ENCODE measurements around the gene NPDC1. TPM values are rescaled to one million over a fixed set of nuclear protein-coding genes. Genes with fewer than 3 reads are reported as not detected.
"Not testable (repeated sequence)": the region's sequence is repeated elsewhere in the genome, so short reads cannot be mapped to it uniquely, and the experiment has no call there.

Gene NPDC1
- total RNA-seq, 1 experiment from 2014 or later, result 17.4 TPM

- no peak for DNase-seq (ENCODE audit: low read depth)
Observed at GRCh38 chr9:137011907-137012675, 33.9 kb downstream of the NPDC1 start.

- DNase-seq (ENCODE audit: low read depth), result no peak
Observed at GRCh38 chr9:137011156-137011555, 34.8 kb downstream of the NPDC1 start.

- no peak for DNase-seq (ENCODE audit: low read depth)
Observed at GRCh38 chr9:137009938-137010732, 35.8 kb downstream of the NPDC1 start.

GRCh38 chr9:137009217-137009616, 36.8 kb downstream of the NPDC1 start:
- no peak for DNase-seq (ENCODE audit: low read depth)

GRCh38 chr9:137008312-137008711, 37.7 kb downstream of the NPDC1 start:
- DNase-seq (ENCODE audit: low read depth), result no peak

GRCh38 chr9:137007816-137008270, 38.1 kb downstream of the NPDC1 start:
- no peak for DNase-seq (ENCODE audit: low read depth)

GRCh38 chr9:137007108-137007815, 38.7 kb downstream of the NPDC1 start:
- DNase-seq (ENCODE audit: low read depth), result no peak

- DNase-seq (ENCODE audit: low read depth), result no peak
Observed at GRCh38 chr9:137006116-137007003, 39.6 kb downstream of the NPDC1 start.

GRCh38 chr9:137004285-137004684, 41.7 kb downstream of the NPDC1 start:
- not testable (repeated sequence) for DNase-seq (ENCODE audit: low read depth)

- DNase-seq (ENCODE audit: low read depth), result no peak
Observed at GRCh38 chr9:137002646-137003041, 43.3 kb downstream of the NPDC1 start.

- DNase-seq (ENCODE audit: low read depth), result no peak
Observed at GRCh38 chr9:137001857-137002645, 43.9 kb downstream of the NPDC1 start.

GRCh38 chr9:137000177-137000930, 45.6 kb downstream of the NPDC1 start:
- DNase-seq (ENCODE audit: low read depth), result no peak

GRCh38 chr9:136997830-136998234, 48.1 kb downstream of the NPDC1 start:
- DNase-seq (ENCODE audit: low read depth), result no peak

- DNase-seq (ENCODE audit: low read depth), result no peak
Observed at GRCh38 chr9:136997371-136997770, 48.6 kb downstream of the NPDC1 start.

GRCh38 chr9:136996361-136997292, 49.4 kb downstream of the NPDC1 start, which contains the start of gene CLIC3:
Gene CLIC3 (minus strand): TSS chr9:136996568. CDS start chr9:136996543, 25 bp downstream.
- DNase-seq (ENCODE audit: low read depth), result peak; percentile 61

GRCh38 chr9:136995772-136996311, 50.1 kb downstream of the NPDC1 start:
- peak; percentile 54 for DNase-seq (ENCODE audit: low read depth)

GRCh38 chr9:136995362-136995761, 50.6 kb downstream of the NPDC1 start:
- no peak for DNase-seq (ENCODE audit: low read depth)

GRCh38 chr9:136994888-136995230, 51.1 kb downstream of the NPDC1 start:
- DNase-seq (ENCODE audit: low read depth), result no peak
